Lower leg skin (tissue), 4 donors: ENCODE measurements around the gene CLMP. TPM values are rescaled to one million over a fixed set of nuclear protein-coding genes. Genes with fewer than 3 reads are reported as not detected.

Experiments used
- DNase-seq, 2 donors: peaks; one replicate each; pipeline ENCODE4 v3.0.0-alpha.2; 2019; ENCODE audit warnings: low spot score in 2 of 2
- H3K4me3 ChIP-seq: fragments of 200-600 bp; sonication (generic); 2 replicates; pipeline ENCODE4 v1.5.1; 2017; ENCODE audit warnings: mild to moderate bottlenecking, low read depth; ENCODE audit not compliant: poor library complexity, severe bottlenecking
- POLR2A ChIP-seq, 2 donors: fragments of 450-650 bp; IDR thresholded peaks; one replicate each; pipeline ENCODE4 v1.6.1; 2016 to 2017; ENCODE audit warnings: antibody characterized with exemption in 2 of 2, mild to moderate bottlenecking in 1 of 2, moderate library complexity in 1 of 2
- WGBS, 2 donors: methylation state at CpG; one replicate each; pipeline ENCODE4 v1.1.5; 2018; 5-methylcytosine and 5-hydroxymethylcytosine counted together
- intact Hi-C: fragments of 100-400 bp; cut with DNase I; formaldehyde crosslinking; loops from one replicate; pipeline ENCODE4 v1.15.0; 2023; ENCODE audit warnings: low total_unique reads
- total RNA-seq, 4 donors: library from RNA; depleted of rRNA; stranded (reverse); fragments of >200 nt; gene quantifications; one replicate each; pipeline ENCODE4 v1.1.0, GENCODE V29; 2016
- TF ChIP-seq, protein P1 (sequence below), 3 donors: fragments of 450-650 bp; IDR thresholded peaks; one replicate each; pipeline ENCODE4 v1.5.1; 2016; ENCODE audit warnings: antibody characterized with exemption in 3 of 3, mild to moderate bottlenecking in 3 of 3, moderate library complexity in 2 of 3

Gene CLMP
- 10 to 100 TPM in 3 of 4 donors, 1 to 10 TPM in 1; 7.6 to 27.0 (median 17.7) TPM for total RNA-seq

DNA sequence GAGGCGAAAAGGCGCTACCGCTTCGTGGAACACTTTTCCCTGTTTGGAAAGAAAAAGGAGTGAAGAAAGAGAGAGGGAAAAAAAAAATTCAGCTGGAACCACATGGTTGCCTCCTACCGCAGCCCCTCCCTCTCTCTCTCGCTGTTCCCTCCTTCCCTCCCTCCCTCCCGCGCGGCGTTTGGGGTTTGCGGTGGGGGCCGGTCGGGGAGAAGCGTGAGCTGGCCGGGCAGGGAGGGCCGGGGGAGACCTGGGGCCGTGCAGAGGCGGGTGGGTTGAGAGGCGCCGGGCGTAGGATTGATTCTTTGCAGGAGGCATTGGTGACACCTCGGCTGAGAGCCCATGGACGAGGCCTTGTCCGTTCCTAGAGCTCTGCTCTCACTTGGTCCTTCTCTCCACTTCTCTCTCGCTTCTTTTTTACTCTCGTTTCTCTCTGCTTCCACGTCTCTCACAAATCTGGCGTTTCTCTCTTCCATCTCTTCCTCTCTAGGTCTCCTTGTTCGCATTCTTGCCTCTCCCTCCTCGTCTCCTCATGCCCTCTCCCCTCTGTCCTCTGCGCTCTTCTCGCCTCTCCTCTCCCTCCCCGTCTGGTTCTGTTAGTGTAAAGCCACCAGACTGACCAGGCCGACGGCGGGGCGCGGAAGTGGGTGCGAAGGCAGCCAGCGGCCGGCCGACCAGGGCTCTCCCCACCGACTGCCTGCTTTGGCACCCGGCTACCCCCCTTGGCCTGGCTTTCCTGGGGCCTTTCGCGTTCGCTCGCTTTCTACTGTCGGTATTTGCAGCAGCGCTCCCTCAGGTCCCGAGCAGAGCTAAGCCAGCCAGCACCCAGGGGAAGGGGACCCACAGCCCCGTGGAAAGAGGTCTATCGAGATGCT, at the start of gene CLMP:
Gene CLMP (minus strand): TSS at position 61 of the 872 bp plus-strand sequence. CDS start 308 bp downstream, outside the sequence.
- peak within 1 kb of the TSS; percentile 22 for H3K4me3 ChIP-seq
- TF ChIP-seq, protein P1, sequence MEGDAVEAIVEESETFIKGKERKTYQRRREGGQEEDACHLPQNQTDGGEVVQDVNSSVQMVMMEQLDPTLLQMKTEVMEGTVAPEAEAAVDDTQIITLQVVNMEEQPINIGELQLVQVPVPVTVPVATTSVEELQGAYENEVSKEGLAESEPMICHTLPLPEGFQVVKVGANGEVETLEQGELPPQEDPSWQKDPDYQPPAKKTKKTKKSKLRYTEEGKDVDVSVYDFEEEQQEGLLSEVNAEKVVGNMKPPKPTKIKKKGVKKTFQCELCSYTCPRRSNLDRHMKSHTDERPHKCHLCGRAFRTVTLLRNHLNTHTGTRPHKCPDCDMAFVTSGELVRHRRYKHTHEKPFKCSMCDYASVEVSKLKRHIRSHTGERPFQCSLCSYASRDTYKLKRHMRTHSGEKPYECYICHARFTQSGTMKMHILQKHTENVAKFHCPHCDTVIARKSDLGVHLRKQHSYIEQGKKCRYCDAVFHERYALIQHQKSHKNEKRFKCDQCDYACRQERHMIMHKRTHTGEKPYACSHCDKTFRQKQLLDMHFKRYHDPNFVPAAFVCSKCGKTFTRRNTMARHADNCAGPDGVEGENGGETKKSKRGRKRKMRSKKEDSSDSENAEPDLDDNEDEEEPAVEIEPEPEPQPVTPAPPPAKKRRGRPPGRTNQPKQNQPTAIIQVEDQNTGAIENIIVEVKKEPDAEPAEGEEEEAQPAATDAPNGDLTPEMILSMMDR (IDR thresholded peaks at IDR 0.05) = no peak
- no peak for TF ChIP-seq POLR2A (IDR thresholded peaks at IDR 0.05)
- intact Hi-C loops = no loop called here
- peak in 1 of 2 donors; percentile 89 for DNase-seq
- 15% methylated on average over 53 of the region's 53 CpGs for WGBS, 2 donors

- no peak for DNase-seq
- 70 to 79% methylated on average over 11 of the region's 11 CpGs for WGBS, 2 donors
- H3K4me3 ChIP-seq = no peak overlapping the region
- intact Hi-C loops = no loop called here
- TF ChIP-seq, protein P1 (IDR thresholded peaks at IDR 0.05) = no peak
- no peak for TF ChIP-seq POLR2A (IDR thresholded peaks at IDR 0.05)
Observed at GRCh38 chr11:123241874-123242543, 47.0 kb upstream of the CLMP start.

DNA sequence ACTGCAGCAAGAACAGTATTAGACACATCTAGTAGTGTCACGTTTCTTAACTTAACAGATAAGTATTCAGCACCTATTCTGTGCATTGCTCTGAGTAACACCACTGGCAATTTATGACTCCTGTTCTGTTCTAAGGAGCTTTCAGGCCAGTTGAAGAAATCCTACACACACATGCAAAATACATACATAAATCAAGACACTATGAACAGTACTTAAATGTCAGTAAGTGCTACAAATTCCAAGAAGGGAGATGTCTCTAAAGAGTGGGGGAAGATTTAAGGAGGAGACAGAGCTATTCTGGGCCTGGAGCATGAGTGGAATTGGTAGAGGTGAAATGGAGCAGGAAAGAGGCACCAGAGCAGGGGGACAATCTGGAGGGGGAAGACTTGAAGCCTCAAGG, 46.2 kb upstream of the CLMP start:
- intact Hi-C loops = no loop called here
- 85 to 90% methylated on average over 1 of the region's 1 CpG for WGBS, 2 donors

GRCh38 chr11:123239191-123240150, 44.4 kb upstream of the CLMP start:
- no peak for DNase-seq
- 90% methylated on average over 15 of the region's 15 CpGs for WGBS, 2 donors
- no peak overlapping the region for H3K4me3 ChIP-seq
- TF ChIP-seq, protein P1 (IDR thresholded peaks at IDR 0.05) = no peak
- no peak for TF ChIP-seq POLR2A (IDR thresholded peaks at IDR 0.05)
- intact Hi-C loops = no loop called here

More for the DNA sequence above, 46.2 kb upstream of the CLMP start:
- no peak for TF ChIP-seq POLR2A (IDR thresholded peaks at IDR 0.05)
- TF ChIP-seq, protein P1 (IDR thresholded peaks at IDR 0.05) = no peak
- no peak for DNase-seq
- no peak overlapping the region for H3K4me3 ChIP-seq

GRCh38 chr11:123238297-123238696, 43.2 kb upstream of the CLMP start:
- H3K4me3 ChIP-seq = no peak overlapping the region
- peak; percentile 62 to 93 for DNase-seq
- 45 to 71% methylated on average over 1 of the region's 1 CpG for WGBS, 2 donors
- intact Hi-C loops = no loop called here
- no peak for TF ChIP-seq POLR2A (IDR thresholded peaks at IDR 0.05)
- TF ChIP-seq, protein P1 (IDR thresholded peaks at IDR 0.05) = no peak
